CD8-positive, alpha-beta memory T cell (primary cell): Measurements from ENCODE around the gene PHF14. TPM values are rescaled to one million over a fixed set of nuclear protein-coding genes. Genes with fewer than 3 reads are reported as not detected.
"Not testable (repeated sequence)": the region's sequence is repeated elsewhere in the genome, so short reads cannot be mapped to it uniquely, and the experiment has no call there.

Experiments
- CTCF ChIA-PET: fragments of 350-600 bp; sonication (Branson Sonifier 250); formaldehyde crosslinking; loops from one replicate; lab custom pipeline; 2021; ENCODE audit warnings: antibody characterized with exemption; lab: Charles Lee
- POLR2A ChIA-PET: fragments of 350-600 bp; sonication (Branson Sonifier 250); formaldehyde crosslinking; loops from one replicate; lab custom pipeline; 2021; ENCODE audit warnings: antibody characterized with exemption; lab: Charles Lee
- DNase-seq, 5 donors: peaks; one replicate each; pipeline versions ENCODE4 v3.0.0 to v3.0.0-alpha.2; 2020 to 2022; ENCODE audit warnings: mixed read lengths in 1 of 5
- H3K27ac ChIP-seq: one replicate; pipeline ENCODE4 v1.7.0; 2013; ENCODE audit warnings: low read depth, mild to moderate bottlenecking, low read length, moderate library complexity
- H3K27me3 ChIP-seq: 2 replicates; pipeline ENCODE4 v1.7.0; 2013; ENCODE audit warnings: low read length, mild to moderate bottlenecking; ENCODE audit not compliant: insufficient read depth, poor library complexity, severe bottlenecking
- H3K36me3 ChIP-seq: 2 replicates; pipeline ENCODE4 v1.7.0; 2013; ENCODE audit warnings: mild to moderate bottlenecking, low read length, moderate library complexity; ENCODE audit not compliant: insufficient read depth
- H3K4me1 ChIP-seq: 2 replicates; pipeline ENCODE4 v1.7.0; 2013; ENCODE audit warnings: mild to moderate bottlenecking, low read length, moderate library complexity; ENCODE audit not compliant: insufficient read depth
- H3K4me3 ChIP-seq: 2 replicates; pipeline ENCODE4 v1.7.0; 2013; ENCODE audit warnings: mild to moderate bottlenecking, low read length
- H3K9me3 ChIP-seq: 2 replicates; pipeline ENCODE4 v1.7.0; 2013; ENCODE audit warnings: mild to moderate bottlenecking, low read length
- H3K27ac Mint-ChIP-seq, 8 donors: one replicate each; pipeline ENCODE4 v1.8.0; 2020 to 2021; ENCODE audit warnings: mixed read lengths in 8 of 8, mild to moderate bottlenecking in 6 of 8, inconsistent platforms in 3 of 8, moderate library complexity in 3 of 8
- H3K27me3 Mint-ChIP-seq, 2 donors: one replicate each; pipeline ENCODE4 v1.8.0; 2020 to 2021; ENCODE audit warnings: mixed read lengths in 2 of 2, mild to moderate bottlenecking in 1 of 2, moderate library complexity in 1 of 2
- H3K36me3 Mint-ChIP-seq, 3 donors: one replicate each; pipeline ENCODE4 v1.8.0; 2020 to 2021; ENCODE audit warnings: mixed read lengths in 3 of 3, inconsistent platforms in 1 of 3, mild to moderate bottlenecking in 1 of 3
- H3K4me1 Mint-ChIP-seq, 3 donors: one replicate each; pipeline ENCODE4 v1.8.0; 2020 to 2021; ENCODE audit warnings: mixed read lengths in 3 of 3, inconsistent platforms in 1 of 3, mild to moderate bottlenecking in 1 of 3
- H3K4me3 Mint-ChIP-seq, 7 donors: one replicate each; pipeline ENCODE4 v1.8.0; 2020 to 2021; ENCODE audit warnings: mixed read lengths in 7 of 7, mild to moderate bottlenecking in 6 of 7, moderate library complexity in 4 of 7, inconsistent platforms in 2 of 7
- H3K9me3 Mint-ChIP-seq, 5 donors: one replicate each; pipeline ENCODE4 v1.8.0; 2020 to 2022; ENCODE audit warnings: mixed read lengths in 5 of 5, mild to moderate bottlenecking in 3 of 5, moderate library complexity in 2 of 5, inconsistent platforms in 1 of 5
- polyA plus RNA-seq: library from polyadenylated mRNA; unstranded; fragments of 300-500 nt; fragmentation: Illumina TruSeq; gene quantifications from one replicate; pipeline ENCODE4 v1.2.3, GENCODE V29; 2021
- total RNA-seq, 2 experiments: library from RNA; stranded (reverse); gene quantifications; one replicate each; pipeline ENCODE4 v1.2.3, GENCODE V29; 2021

The PHF14 gene
- total and polyA plus RNA-seq, 3 experiments from 2014 or later, result 12.7 to 38.7 (median 35.8) TPM

DNA sequence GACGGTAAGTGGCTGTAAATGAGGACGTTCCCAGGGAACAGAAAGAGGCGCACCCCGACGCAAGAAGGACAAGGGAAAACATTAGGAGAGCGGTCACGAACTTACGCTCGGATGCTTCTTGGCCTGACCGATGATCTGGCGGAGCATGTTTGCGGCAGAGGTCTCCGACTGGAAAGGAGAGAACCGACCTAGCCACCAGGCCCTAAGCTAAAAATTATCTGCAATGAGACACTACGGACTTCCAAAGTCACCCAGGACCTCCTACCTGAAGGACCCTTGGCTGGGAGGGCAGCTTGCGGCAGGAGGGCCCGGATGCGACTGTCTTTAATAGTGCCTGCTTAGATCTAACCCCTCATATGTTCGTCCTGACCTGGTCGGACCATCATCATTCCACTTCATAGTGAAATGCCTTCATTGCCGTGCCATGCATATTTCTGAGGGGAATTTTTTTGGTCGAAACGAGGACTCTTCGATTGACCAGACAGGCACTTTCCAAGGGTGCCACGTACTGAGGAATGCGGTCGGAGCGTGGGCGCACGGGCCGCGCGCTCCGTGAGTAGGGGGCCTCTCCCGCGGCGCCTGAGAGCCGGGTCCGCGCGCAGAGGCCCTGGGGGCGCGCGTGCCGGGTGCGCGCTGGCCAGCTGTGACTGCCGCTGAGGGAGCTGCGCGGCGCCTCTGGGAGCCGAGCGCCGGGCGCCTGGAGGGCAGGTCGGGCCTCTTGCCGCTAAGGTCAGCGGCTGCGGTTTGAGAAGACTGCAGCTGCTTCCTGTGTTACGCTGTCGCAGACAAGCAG is 33.6 kb upstream of the PHF14 start:
- Histone ChIP-seq H3K4me1 (peaks cover 21% of the 10 kb centered on the region), H3K27ac (peak overlapping the region; percentile 90), H3K27me3 (no peaks in the 10 kb centered on the region), H3K4me3 (peak overlapping the region; percentile 90), H3K9me3 (no peaks in the 10 kb centered on the region), H3K36me3 (peaks cover 6% of the 10 kb centered on the region)
- DNase-seq, result peak; percentile 77 to 93 (median 92)
- no peak overlapping the region for H3K4me3 Mint-ChIP-seq
- H3K36me3 Mint-ChIP-seq, result peaks cover 0 to 30% (median 3%) of the 10 kb centered on the region in 3 donors
- H3K27me3 Mint-ChIP-seq, result peaks cover 0 to 2% of the 10 kb centered on the region in 2 donors
- H3K9me3 Mint-ChIP-seq, result no peaks in the 10 kb centered on the region
- CTCF ChIA-PET, result interaction anchor here (0.6 to 1.5 kb wide), 8 partner anchors 10 to 1746 kb away, joined by 3 to 5 read pairs (median 4); partner anchors contain the start of gene PHF14
- H3K4me1 Mint-ChIP-seq, result peaks cover 15 to 43% (median 31%) of the 10 kb centered on the region in 3 donors
- POLR2A ChIA-PET, result interaction anchor here (0.5 to 3.9 kb wide), 10 partner anchors 10 to 108 kb away, joined by 3 to 45 read pairs (median 3); partner anchors contain the start of gene PHF14
- no peak overlapping the region for H3K27ac Mint-ChIP-seq

DNA sequence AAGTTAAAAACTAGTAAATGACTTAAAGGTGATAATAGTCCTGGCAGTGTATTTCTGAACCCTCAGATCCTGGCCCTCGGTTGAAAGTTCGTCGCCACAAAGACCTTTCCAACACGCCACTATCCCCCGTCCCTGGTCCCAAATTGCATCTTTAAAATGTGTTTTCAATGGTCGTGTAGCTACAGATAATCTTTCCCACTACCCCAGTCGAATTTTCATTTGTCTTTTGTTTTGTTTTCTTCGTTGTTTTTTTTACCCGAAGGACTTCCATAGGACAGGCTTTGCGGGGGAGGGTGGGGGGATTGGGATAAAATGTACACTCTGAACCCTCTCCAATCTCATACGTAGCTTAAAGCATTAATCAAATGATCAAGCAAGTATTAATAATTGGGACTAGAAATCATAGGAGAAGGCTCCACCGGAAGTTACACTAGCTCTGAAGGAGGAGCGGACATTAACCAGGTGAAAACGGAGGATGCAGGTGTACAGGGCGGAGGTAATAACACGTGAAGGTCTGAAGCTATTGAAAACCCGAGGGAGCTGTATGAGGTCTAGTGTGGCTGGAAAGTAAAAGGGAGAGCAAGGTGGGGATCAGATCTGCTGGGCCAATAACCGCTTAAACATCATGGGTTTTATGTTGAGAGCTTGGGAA is 32.8 kb upstream of the PHF14 start:
- peaks cover 0 to 4% of the 10 kb centered on the region in 2 donors for H3K27me3 Mint-ChIP-seq
- H3K27me3 ChIP-seq, result no peaks in the 10 kb centered on the region
- H3K27ac Mint-ChIP-seq, result no peak overlapping the region
- ChIA-PET POLR2A (interaction anchor here (0.7 to 3.9 kb wide), 6 partner anchors 11 to 98 kb away, joined by 3 to 45 read pairs (median 3); partner anchors contain the start of gene PHF14), CTCF (interaction anchor here (1.0 to 1.5 kb wide), 6 partner anchors 11 to 52 kb away, joined by 3 to 5 read pairs (median 4); partner anchors contain the start of gene PHF14)
- H3K4me1 Mint-ChIP-seq, result peaks cover 8 to 36% (median 29%) of the 10 kb centered on the region in 3 donors
- no peak overlapping the region for H3K4me3 Mint-ChIP-seq
- DNase-seq, result peak in 3 of 5 donors; percentile 14 to 45 (median 40)
- H3K9me3 Mint-ChIP-seq, result no peaks in the 10 kb centered on the region
- peaks cover 21% of the 10 kb centered on the region for H3K4me1 ChIP-seq
- H3K36me3 Mint-ChIP-seq, result peaks cover 0 to 23% (median 2%) of the 10 kb centered on the region in 3 donors
- H3K4me3 ChIP-seq, result peak overlapping the region; percentile 90
- peak overlapping the region; percentile 90 for H3K27ac ChIP-seq
- no peaks in the 10 kb centered on the region for H3K36me3 ChIP-seq
- no peaks in the 10 kb centered on the region for H3K9me3 ChIP-seq

DNA sequence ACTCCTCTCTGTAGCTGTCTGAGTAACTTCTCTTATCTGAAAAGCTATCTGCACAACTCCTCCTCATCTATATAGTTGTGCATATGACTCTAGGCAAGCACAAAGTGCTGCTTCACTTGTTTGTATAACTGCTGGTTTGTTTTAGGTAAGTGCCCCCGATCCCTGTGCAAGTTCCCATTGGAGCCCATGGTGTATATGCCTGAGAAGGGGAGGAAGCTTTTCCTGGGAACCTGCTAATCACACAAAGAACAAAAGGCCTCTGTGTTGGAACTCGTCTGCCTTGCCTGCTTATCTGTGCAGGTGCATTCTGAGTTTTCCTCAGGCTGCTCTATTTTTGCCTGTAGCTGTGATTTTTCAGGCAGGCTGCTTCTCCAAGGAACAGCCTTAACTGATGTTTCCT is 23.2 kb upstream of the PHF14 start:
- ChIA-PET CTCF (no interaction called here), POLR2A (no interaction called here)
- no peaks in the 10 kb centered on the region for H3K36me3 ChIP-seq
- no peaks in the 10 kb centered on the region for H3K4me1 ChIP-seq
- no peak for DNase-seq
- Mint-ChIP-seq H3K4me1 (peaks cover 0 to 3% (median 0%) of the 10 kb centered on the region in 3 donors), H3K4me3 (no peak overlapping the region), H3K27ac (no peak overlapping the region), H3K9me3 (peaks cover 0 to 3% (median 0%) of the 10 kb centered on the region in 5 donors), H3K36me3 (peaks cover 0 to 5% (median 0%) of the 10 kb centered on the region in 3 donors), H3K27me3 (peaks cover 7 to 27% of the 10 kb centered on the region in 2 donors)
- no peaks in the 10 kb centered on the region for H3K9me3 ChIP-seq
- no peaks in the 10 kb centered on the region for H3K27me3 ChIP-seq
- no peak overlapping the region for H3K27ac ChIP-seq
- no peak overlapping the region for H3K4me3 ChIP-seq

DNA sequence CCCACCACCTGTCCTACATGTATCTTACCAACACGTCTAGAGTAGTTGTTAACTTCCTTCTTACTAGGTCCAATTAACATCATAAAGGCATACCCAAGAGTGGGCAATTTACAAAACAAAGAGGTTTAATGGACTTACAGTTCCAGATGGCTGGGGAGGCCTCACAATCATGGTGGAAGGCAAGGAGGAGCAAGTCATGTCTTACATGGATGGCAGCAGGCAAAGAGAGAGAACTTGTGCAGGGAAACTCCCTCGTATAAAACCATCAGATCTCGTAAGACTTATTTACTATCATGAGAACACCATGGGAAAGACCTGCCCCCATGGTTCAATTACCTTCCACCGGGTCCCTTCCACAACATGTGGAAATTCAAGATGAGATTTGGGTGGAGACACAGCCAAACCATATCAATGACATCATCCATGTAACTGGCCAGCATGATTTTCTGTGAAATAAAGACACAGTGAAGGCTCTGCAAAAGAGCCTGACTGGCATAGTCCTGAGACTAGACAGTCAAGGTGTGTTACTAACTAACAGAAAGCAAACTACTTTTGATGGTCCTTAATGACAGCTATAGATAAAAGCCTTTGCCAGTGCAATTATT is 22.6 kb upstream of the PHF14 start:
- H3K4me1 ChIP-seq, CTCF ChIA-PET, H3K4me3 Mint-ChIP-seq, H3K4me3 ChIP-seq, H3K9me3 Mint-ChIP-seq, H3K4me1 Mint-ChIP-seq, H3K36me3 Mint-ChIP-seq, DNase-seq, H3K36me3 ChIP-seq, H3K27ac ChIP-seq, H3K27me3 ChIP-seq, H3K27ac Mint-ChIP-seq, H3K9me3 ChIP-seq, POLR2A ChIA-PET: not testable (repeated sequence)
- peaks cover 4 to 31% of the 10 kb centered on the region in 2 donors for H3K27me3 Mint-ChIP-seq

DNA sequence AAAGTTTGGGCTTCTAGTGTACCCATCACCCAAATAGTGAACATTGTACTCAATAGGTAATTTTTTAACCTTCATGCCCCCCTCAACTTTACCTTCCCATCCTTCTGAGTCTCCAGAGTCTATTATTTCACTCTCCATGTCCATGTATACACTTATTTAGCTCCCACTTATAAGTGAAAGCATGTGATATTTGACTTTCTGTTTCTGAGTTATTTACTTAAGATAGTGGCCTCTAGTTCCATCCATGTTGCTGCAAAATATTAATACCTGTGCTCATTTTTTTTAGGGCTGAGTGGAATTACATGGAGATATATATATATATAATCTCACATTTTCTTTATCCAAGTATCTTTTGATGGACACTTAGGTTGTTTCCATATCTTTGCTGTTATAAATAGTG is 21.1 kb upstream of the PHF14 start:
- peaks cover 0 to 3% (median 0%) of the 10 kb centered on the region in 3 donors for H3K4me1 Mint-ChIP-seq
- peaks cover 4 to 43% of the 10 kb centered on the region in 2 donors for H3K27me3 Mint-ChIP-seq
- no peaks in the 10 kb centered on the region for H3K9me3 ChIP-seq
- peaks cover 0 to 5% (median 0%) of the 10 kb centered on the region in 3 donors for H3K36me3 Mint-ChIP-seq
- no peak overlapping the region for H3K4me3 Mint-ChIP-seq
- H3K4me1 ChIP-seq, result no peaks in the 10 kb centered on the region
- H3K27ac Mint-ChIP-seq, result no peak overlapping the region
- H3K27ac ChIP-seq, result no peak overlapping the region
- POLR2A ChIA-PET, result no interaction called here
- H3K27me3 ChIP-seq, result no peaks in the 10 kb centered on the region
- H3K9me3 Mint-ChIP-seq, result peaks cover 0 to 3% (median 0%) of the 10 kb centered on the region in 5 donors
- CTCF ChIA-PET, result no interaction called here
- DNase-seq, result no peak
- no peak overlapping the region for H3K4me3 ChIP-seq
- H3K36me3 ChIP-seq, result no peaks in the 10 kb centered on the region

DNA sequence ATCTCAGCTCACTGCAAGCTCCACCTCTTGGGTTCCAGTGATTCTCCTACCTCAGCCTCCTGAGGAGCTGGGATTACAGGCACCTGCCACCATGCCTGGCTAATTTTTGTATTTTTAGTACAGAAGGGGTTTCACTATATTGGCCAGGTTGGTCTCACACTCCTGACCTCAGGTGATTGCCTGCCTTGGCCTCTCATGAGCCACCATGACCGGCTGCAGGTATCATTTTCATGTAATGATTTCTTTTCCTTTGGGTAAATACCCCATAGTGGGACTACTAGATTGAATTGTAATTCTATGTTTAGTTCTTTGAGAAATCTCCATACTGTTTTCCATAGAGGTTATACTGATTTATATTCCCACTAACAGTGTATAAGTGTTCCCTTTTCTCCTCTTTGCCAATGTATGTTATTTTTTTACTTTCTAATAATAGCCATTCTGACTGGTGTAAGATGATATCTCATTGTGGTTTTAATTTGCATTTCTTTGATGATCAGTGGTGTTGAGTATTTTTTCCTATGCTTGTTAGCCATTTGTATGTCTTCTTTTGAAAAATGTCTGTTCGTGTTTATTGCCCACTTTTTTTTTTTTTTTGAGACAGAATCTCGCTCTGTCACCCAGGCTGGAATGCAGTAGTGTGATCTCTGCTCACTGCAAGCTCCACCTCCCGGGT is 20.5 kb upstream of the PHF14 start:
- DNase-seq, H3K27ac ChIP-seq, H3K27me3 ChIP-seq, CTCF ChIA-PET, H3K4me1 ChIP-seq, H3K36me3 Mint-ChIP-seq, H3K9me3 Mint-ChIP-seq, H3K36me3 ChIP-seq, H3K4me3 ChIP-seq, H3K9me3 ChIP-seq, H3K4me1 Mint-ChIP-seq, H3K4me3 Mint-ChIP-seq, H3K27ac Mint-ChIP-seq, POLR2A ChIA-PET: not testable (repeated sequence)
- peaks cover 4 to 40% of the 10 kb centered on the region in 2 donors for H3K27me3 Mint-ChIP-seq

DNA sequence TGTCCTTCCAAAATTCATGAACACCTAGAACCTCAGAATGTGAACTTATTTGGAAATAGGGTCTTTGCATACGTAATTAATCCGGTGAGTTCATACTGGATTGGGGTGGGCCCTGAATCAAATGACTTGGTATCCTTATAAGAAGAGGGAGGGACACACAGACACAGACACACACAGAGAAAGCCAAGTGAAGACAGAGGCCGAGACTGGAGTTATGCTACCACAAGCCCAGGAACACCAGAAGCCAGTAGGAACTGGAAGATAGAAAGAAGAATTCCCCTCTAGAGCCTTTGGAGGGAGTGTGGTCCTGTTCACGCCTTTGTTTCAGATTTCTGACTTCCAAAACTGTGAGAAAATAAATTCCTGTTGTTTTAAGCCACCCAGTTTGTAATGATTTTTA is 17.1 kb upstream of the PHF14 start:
- H3K9me3 Mint-ChIP-seq, result peaks cover 0 to 4% (median 2%) of the 10 kb centered on the region in 5 donors
- no peak for DNase-seq
- H3K9me3 ChIP-seq, result no peaks in the 10 kb centered on the region
- no peak overlapping the region for H3K27ac ChIP-seq
- H3K4me1 Mint-ChIP-seq, result peaks cover 0 to 3% (median 0%) of the 10 kb centered on the region in 3 donors
- no peak overlapping the region for H3K27ac Mint-ChIP-seq
- H3K36me3 Mint-ChIP-seq, result peaks cover 0 to 6% (median 0%) of the 10 kb centered on the region in 3 donors
- POLR2A ChIA-PET, result no interaction called here
- H3K4me3 ChIP-seq, result no peak overlapping the region
- CTCF ChIA-PET, result no interaction called here
- no peaks in the 10 kb centered on the region for H3K27me3 ChIP-seq
- no peak overlapping the region for H3K4me3 Mint-ChIP-seq
- H3K36me3 ChIP-seq, result no peaks in the 10 kb centered on the region
- no peaks in the 10 kb centered on the region for H3K4me1 ChIP-seq
- H3K27me3 Mint-ChIP-seq, result peaks cover 11 to 42% of the 10 kb centered on the region in 2 donors
